H1 (cell line): ENCODE measurements around the gene MEST. TPM values are rescaled to one million over a fixed set of nuclear protein-coding genes. Genes with fewer than 3 reads are reported as not detected.
A peak's percentile ranks its signal among the peaks of the same experiment; 100 is the strongest.

Experiments
- CBX8 ChIP-seq: fragments of 300-800, 300-1000 bp; sonication (generic); IDR thresholded peaks from 2 replicates; pipeline ENCODE4 v1.7.1; 2016; ENCODE audit warnings: low read depth, low read length, borderline replicate concordance
- CTBP2 ChIP-seq: IDR thresholded peaks from 2 replicates; pipeline ENCODE4 v1.7.0; 2011; ENCODE audit warnings: borderline replicate concordance, mild to moderate bottlenecking, moderate library complexity, mixed read lengths, low read length; ENCODE audit not compliant: insufficient read depth, insufficient read length
- CTCF ChIP-seq, 3 experiments: IDR thresholded peaks; 1 replicate in 2 of 3; 2 replicates in 1 of 3; pipeline versions ENCODE4 v1.5.1 to v1.6.1; 2011; ENCODE audit warnings: low read length in 3 of 3, mild to moderate bottlenecking in 3 of 3, inconsistent platforms in 2 of 3, low read depth in 1 of 3, moderate library complexity in 1 of 3; ENCODE audit not compliant: insufficient read depth in 1 of 3; ENCODE audit errors: control extremely low read depth in 1 of 3
- EGR1 ChIP-seq: IDR thresholded peaks from 2 replicates; pipeline ENCODE4 v1.6.1; 2011; ENCODE audit warnings: low read depth, low read length, borderline replicate concordance
- JUN ChIP-seq: IDR thresholded peaks from 2 replicates; pipeline ENCODE4 v1.6.1; 2011; ENCODE audit warnings: low read depth, mild to moderate bottlenecking, improper control_type of control experiment, low read length
- POLR2A ChIP-seq, 2 experiments: IDR thresholded peaks; 1 replicate in 1 of 2; 2 replicates in 1 of 2; pipeline ENCODE4 v1.6.1; 2011; ENCODE audit warnings: low read depth in 2 of 2, low read length in 2 of 2, mild to moderate bottlenecking in 2 of 2; ENCODE audit errors: control extremely low read depth in 1 of 2
- RNF2 ChIP-seq: fragments of 200-900, 300-1000 bp; sonication (generic); IDR thresholded peaks from 2 replicates; pipeline ENCODE4 v1.7.1; 2016; ENCODE audit warnings: borderline replicate concordance, low read depth, mild to moderate bottlenecking, antibody characterized with exemption, low read length; ENCODE audit not compliant: poor library complexity, severe bottlenecking; ENCODE audit errors: missing control alignments
- SIN3A ChIP-seq, 2 experiments: IDR thresholded peaks in 1 of 2; conservative IDR thresholded peaks in 1 of 2; 2 replicates each; pipeline ENCODE4 v1.6.1; 2011 to 2012; ENCODE audit warnings: low read length in 2 of 2, improper control_type of control experiment in 1 of 2, low read depth in 1 of 2, mild to moderate bottlenecking in 1 of 2
- SUZ12 ChIP-seq: fragments of 200-600 bp; sonication (generic); IDR thresholded peaks from 2 replicates; pipeline ENCODE4 v1.6.1; 2012; ENCODE audit warnings: mild to moderate bottlenecking, inconsistent platforms, low read length, moderate library complexity, mixed read lengths
- ZNF274 ChIP-seq: IDR thresholded peaks from 2 replicates; pipeline ENCODE4 v1.7.0; 2012; ENCODE audit warnings: low read length, borderline replicate concordance; ENCODE audit errors: extremely low read depth
- polyA plus RNA-seq, 7 experiments: library from polyadenylated mRNA; depleted of rRNA in 3 of 7; stranded (reverse) in 5 of 7; unstranded in 2 of 7; fragments of >200 nt in 5 of 7; fragments of 200-250 nt in 2 of 7; gene quantifications; 1 replicate in 5 of 7; 2 replicates in 1 of 7; 4 replicates in 1 of 7; pipeline versions ENCODE4 v1.2.1 to v1.2.3, GENCODE V29; 2011 to 2013; ENCODE audit warnings: missing spikeins in 2 of 7, mixed read lengths in 2 of 7
- total RNA-seq: library from RNA; stranded (reverse); fragmentation: NEBNext Ultra II Directional; extraction: Animal tissue kit (Norgen Biotek cat#: 25700); gene quantifications from 2 replicates; pipeline ENCODE4 v1.2.1, GENCODE V29; 2021

The MEST gene
- total and polyA plus RNA-seq, 2 of the 8 experiments (the other 6 are each of a cell fraction or from before 2014, with no cell fraction given), result 176 to 269 TPM

GRCh38 chr7:130491841-130492522 is at the start of gene MEST (continued):
- TF ChIP-seq CTCF (IDR thresholded peaks at IDR 0.05; ENCODE audit: control extremely low read depth in 1 of 3, insufficient read depth in 1 of 3, low read depth in 1 of 3, low read length in 3 of 3) (no peak), JUN (no peak), EGR1 (no peak), CTBP2 (no peak), RNF2 (no peak), POLR2A (IDR thresholded peaks at IDR 0.05; ENCODE audit: control extremely low read depth in 1 of 2, low read depth in 2 of 2, low read length in 2 of 2) (no peak), SUZ12 (no peak), CBX8 (no peak), ZNF274 (no peak), SIN3A (conservative IDR thresholded peaks at IDR 0.05 in 1 of 2, IDR thresholded peaks at IDR 0.05 in 1 of 2; ENCODE audit: low read depth in 1 of 2, low read length in 2 of 2) (peak; percentile 33 to 36; a peak in 1 of 4 replicates)
